GM18861 (cell line): ENCODE data around the gene TDG.
A peak's percentile ranks its signal among the peaks of the same experiment; 100 is the strongest.

Experiments used
- ATAC-seq: cut with Tn5 transposase; IDR thresholded peaks from one replicate; pipeline ENCODE4 v1.9.1; 2021; ENCODE audit not compliant: unreplicated experiment

The TDG gene

DNA sequence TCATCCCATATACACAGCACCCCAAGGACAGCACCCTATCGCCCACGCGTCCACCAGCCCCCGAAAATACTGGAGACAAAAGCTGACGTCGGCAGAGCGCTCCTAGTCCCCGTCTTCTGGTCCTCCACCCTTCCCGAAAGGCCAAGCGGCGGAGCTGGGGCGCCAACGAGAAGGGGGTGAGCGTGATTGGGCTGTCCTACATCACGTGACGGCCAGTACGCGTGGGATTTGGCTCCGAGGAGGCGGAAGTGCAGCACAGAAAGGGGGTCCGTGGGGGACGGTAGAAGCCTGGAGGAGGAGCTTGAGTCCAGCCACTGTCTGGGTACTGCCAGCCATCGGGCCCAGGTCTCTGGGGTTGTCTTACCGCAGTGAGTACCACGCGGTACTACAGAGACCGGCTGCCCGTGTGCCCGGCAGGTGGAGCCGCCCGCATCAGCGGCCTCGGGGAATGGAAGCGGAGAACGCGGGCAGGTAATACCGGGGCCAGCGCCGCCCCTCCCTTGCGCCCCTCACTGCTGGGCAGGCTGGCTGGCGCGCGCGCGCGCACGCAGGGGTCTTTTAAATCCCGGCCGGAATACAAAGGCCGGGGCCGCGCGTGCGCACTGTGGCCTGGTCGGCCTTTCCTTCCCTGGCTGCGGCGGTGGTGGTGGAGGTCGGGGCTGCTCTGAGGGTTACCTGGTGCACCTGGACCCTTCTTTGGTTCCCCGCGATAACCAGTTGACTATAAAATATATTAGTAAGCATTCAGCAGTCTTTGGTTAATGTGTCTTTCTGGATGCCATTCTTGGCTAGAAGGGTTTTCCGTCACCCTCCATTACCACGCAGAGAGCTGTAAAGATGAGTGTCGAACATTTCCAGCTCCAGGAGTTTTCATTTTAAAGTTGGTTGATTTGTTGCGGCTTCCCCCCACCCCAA lies at the start of gene TDG:
Gene TDG (plus strand): TSS at position 283 of the 915 bp plus-strand sequence. CDS start 166 bp downstream, at position 449.
- peak; percentile 73 for ATAC-seq

- no peak for ATAC-seq
Observed at GRCh38 chr12:103917873-103918272, 47.8 kb upstream of the TDG start.

DNA sequence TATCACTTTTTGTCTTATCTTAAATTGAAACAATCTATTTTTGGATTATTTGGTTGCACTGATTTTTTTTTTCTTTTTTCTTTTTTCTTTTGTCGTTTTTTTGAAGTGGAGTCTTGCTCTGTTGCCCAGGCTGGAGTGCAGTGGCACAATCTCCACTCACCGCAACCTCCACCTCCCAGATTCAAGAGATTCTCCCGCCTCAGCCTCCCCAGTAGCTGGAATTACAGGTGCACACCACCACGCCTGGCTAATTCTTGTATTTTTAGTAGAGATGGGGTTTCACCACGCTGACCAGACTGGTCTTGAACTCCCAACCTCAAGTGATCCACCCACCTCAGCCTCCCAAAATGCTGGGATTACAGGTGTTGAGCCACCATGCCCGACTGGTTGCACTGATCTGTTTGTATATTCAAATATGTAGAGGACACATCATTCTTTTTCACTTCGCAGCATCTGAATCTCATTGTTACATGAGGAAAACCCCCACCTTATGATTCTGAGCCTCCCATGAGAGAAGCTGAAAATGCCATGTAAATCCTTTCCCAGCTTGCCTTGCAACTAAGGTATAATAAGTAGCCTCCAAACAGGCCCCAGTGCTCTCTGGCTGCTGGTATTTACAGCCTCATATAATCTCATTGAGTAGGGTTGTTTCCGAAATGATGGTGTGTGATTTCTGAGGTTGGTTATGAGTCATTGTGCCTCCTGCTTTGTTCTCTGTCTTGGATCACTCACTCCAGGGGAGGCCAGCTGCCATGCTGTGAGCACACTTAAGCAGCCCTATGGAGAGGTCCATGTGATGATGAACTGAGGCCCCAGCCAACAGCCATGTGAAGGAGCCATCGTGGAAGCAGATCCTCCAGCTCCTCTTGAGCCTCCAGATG lies 40.7 kb upstream of the TDG start:
- peak; percentile 39 for ATAC-seq

- peak; percentile 21 for ATAC-seq
Observed at GRCh38 chr12:103928682-103929045, 37.0 kb upstream of the TDG start.

DNA sequence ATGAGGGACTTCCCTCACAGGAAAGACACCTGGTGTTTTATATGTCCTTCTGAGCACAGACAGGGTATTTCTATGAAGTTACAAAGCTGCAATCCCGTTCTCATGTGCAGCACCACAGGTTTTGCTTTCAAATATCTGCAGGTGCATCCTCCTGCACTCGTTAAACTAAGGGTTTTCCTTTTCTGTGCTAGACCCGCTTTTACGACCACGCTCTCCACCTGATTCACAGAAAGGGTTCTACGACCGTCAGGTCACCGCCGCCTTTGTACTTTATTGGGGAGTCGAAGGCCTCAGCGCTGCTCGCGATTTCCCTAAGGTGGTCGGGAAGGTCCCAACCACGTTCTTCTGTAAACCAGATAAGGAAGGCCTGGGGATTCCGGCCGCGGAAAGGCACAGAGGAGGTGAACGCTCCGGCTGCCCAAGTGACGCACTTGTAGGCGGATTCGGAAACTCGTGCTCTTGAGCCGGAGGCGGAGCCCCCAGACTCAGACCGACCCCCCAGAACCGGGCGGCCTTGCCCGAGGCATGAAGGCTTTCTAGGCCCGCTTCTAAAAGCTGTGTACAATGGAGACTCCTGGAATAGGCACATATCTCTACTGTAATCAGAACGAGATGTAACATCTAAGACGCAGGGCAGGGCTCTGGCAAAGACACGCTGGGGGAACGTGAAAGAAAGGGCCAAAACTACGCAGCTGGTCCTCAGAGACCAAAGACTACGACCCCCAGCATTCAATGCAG lies 36.5 kb upstream of the TDG start:
- ATAC-seq = peak; percentile 14

DNA sequence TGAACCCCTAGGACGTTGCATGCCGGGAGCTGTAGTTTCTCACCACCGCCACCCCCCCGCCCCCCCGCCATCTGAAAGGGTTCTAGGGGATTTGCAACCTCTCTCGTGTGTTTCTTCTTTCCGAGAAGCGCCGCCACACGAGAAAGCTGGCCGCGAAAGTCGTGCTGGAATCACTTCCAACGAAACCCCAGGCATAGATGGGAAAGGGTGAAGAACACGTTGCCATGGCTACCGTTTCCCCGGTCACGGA lies 36.0 kb upstream of the TDG start:
- ATAC-seq = no peak

DNA sequence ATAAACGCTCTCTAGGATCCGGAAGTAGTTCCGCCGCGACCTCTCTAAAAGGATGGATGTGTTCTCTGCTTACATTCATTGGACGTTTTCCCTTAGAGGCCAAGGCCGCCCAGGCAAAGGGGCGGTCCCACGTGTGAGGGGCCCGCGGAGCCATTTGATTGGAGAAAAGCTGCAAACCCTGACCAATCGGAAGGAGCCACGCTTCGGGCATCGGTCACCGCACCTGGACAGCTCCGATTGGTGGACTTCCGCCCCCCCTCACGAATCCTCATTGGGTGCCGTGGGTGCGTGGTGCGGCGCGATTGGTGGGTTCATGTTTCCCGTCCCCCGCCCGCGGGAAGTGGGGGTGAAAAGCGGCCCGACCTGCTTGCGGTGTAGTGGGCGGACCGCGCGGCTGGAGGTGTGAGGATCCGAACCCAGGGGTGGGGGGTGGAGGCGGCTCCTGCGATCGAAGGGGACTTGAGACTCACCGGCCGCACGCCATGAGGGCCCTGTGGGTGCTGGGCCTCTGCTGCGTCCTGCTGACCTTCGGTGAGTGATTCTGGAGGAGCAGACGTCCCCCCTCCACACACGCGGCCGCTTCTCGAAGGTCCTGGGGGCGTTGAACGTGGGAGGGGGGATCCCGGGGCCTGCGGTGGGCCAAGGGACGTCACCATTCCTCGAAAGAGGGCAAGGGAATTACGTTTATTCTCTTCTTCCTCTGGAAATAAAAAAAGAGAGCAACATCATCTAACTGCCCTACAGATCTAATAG lies 35.5 kb upstream of the TDG start, which contains the start of gene HSP90B1:
Gene HSP90B1 (plus strand): TSS at position 377 of the 753 bp plus-strand sequence. CDS start 106 bp downstream, at position 483.
- ATAC-seq = peak; percentile 60

DNA sequence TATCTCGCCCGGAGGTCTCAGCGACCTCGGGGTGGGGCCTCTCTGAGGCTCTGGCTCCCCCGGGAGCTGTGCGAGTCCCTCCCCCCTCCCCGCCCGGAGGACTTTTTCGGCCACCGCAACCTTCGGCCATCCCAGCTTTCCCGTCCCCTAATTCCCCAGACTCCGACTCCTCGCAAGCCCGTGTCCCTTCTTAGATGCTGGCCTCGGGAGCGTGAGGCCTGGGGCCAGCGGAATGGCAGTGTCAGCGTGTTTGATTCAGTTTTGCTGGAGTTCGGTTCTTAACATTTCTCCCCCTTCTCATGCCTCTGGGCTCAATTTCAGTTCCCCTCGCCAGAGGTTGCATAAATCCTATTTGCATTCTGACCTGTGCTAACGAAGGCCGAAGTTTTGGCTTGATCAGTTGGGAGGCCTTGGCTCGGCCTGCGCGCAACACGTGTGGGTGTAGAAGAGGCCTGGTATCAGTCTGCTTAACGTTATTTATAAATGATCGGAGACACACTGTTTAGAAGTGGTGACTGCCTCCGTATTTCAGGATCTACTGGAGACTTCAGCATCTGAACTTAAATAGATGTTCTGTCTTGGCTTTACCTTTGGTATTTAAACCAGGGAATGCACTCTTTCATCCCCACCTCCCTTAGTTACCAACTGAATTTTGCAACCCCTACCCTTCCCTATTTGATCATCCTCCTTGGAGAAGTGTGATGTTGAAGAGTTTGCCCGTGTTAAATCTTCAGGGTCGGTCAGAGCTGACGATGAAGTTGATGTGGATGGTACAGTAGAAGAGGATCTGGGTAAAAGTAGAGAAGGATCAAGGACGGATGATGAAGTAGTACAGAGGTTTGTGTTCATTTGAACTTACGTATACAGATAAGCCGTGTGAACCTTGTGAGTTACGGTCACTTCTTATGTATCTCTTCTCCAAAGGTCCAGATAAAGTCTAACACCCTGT lies 34.6 kb upstream of the TDG start:
- no peak for ATAC-seq

DNA sequence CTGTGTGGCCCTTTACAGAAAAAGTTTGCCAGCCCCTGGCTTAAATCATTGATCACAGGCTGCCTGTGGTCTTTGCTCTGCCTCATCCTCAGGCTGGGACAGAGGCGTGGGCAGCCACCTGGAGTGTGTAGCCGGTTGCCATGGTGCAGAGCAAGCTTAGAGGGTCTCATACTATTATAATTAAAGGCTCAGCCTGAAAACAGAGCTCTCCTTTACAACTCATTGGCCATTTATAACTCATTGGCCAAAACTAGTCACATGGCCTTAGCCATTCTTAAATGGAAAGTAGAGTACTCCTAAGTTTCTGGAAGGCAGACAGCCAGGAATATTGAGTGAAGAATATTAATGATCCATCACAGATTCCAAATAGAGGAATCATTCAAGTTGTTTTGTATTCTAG lies 32.4 kb upstream of the TDG start:
- no peak for ATAC-seq

- no peak for ATAC-seq
Observed at GRCh38 chr12:103936679-103937078, 29.0 kb upstream of the TDG start.

GRCh38 chr12:103944964-103945363 lies 20.7 kb upstream of the TDG start:
- no peak for ATAC-seq

DNA sequence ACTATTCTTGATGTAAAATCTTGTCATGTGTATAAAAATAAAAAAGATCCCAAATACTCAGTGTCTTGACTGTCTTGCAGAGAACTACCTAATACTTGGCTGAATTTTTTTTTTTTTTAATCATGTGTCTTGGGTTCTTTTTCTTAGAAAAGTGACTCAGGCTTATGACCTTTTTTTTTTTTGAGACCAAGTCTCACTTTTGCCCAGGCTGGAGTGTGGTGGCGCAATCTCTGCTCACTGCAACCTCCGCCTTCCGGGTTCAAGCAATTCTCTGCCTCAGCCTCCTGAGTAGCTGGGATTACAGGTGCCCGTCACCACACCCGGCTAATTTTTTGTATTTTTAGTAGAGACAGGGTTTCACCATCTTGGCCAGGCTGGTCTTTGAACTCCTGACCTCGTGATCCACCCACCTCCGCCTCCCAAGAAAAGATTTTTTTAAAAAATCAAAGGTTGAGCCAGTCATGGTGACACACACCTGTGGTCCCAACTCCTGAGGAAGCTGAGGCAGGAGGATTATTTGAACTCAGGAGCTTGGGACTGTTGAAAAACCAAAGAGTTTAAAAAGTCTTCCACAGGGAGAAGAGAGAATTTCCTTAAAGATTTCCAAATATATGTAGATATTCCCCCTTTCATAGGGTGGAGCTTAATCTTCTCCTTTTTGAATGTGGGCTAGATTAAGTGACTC lies 17.7 kb upstream of the TDG start:
- no peak for ATAC-seq

DNA sequence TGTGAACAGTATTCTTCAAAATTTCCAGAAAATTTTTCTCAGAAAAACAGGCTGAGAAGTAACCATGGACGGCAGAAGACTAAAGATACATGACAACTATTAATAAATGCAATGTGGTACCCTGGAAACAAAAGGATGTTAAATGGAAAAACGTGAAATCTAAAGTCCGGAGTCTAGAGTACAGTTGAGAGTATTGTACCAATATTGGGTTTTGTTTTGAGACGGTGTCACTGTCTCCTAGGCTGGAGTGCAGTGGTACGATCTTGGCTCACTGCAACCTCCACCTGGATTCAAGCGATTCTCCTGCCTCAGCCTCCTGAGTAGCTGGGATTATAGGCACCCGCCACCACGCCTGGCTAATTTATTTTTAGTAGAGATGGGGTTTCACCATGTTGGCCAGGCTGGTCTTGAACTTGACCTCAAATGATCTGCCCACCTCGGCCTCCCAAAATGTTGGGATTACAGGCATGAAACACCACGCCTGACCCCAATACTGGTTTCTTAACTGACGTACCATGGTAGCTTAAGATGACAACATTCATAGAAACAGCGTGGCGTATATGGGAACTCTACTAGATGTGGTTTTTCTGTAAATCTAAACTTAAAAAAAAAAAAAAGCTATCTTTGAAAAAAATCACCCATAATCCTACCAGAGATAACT lies 16.8 kb upstream of the TDG start:
- ATAC-seq = no peak

- ATAC-seq = no peak
Observed at GRCh38 chr12:103952497-103952896, 13.2 kb upstream of the TDG start.

- ATAC-seq = no peak
Observed at GRCh38 chr12:103955811-103956508, 9.7 kb upstream of the TDG start.

GRCh38 chr12:103956509-103957027 lies 9.1 kb upstream of the TDG start:
- peak; percentile 10 for ATAC-seq

DNA sequence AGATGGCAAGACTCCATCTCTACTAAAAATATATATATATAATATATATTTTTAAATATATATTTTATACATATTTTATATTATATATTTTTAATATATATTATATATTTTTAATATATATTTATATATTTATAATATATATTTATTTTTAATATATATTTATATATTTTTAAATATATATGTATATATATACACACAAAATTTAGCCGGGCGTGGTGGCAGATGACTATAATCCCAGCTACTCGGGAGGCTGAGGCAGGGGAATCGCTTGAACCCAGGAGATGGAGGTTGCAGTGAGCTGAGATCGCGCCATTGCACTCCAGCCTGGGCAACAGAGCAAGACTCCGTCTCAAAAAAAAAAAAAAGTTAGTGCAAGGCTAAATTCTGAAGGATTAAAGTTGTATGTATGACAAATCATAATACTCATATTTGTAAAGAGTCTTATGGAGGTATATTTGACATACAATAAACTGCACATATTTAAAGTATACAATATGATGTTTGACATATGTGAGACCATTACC lies 7.7 kb upstream of the TDG start:
- no peak for ATAC-seq
